Measurements from ENCODE around the gene LRIT1.

LRIT1 gene

GRCh38 chr10:84212014-84212413 lies 29.3 kb downstream of the LRIT1 start:
- no peak for DNase-seq

GRCh38 chr10:84211566-84211965 lies 29.8 kb downstream of the LRIT1 start:
- no peak for DNase-seq

- DNase-seq: no peak
Observed at GRCh38 chr10:84208023-84208422, 33.3 kb downstream of the LRIT1 start.

- DNase-seq: no peak
Observed at GRCh38 chr10:84205853-84206525, 35.4 kb downstream of the LRIT1 start.

- DNase-seq: no peak
Observed at GRCh38 chr10:84205049-84205852, 36.1 kb downstream of the LRIT1 start.

- DNase-seq: no peak
Observed at GRCh38 chr10:84204610-84205009, 36.7 kb downstream of the LRIT1 start.

- no peak for DNase-seq
Observed at GRCh38 chr10:84204122-84204521, 37.2 kb downstream of the LRIT1 start.

- DNase-seq: no peak
Observed at GRCh38 chr10:84202349-84202748, 39.0 kb downstream of the LRIT1 start.

- DNase-seq: no peak
Observed at GRCh38 chr10:84201682-84202081, 39.7 kb downstream of the LRIT1 start.

- no peak for DNase-seq
Observed at GRCh38 chr10:84201244-84201606, 40.1 kb downstream of the LRIT1 start.

GRCh38 chr10:84200537-84201243 lies 40.7 kb downstream of the LRIT1 start:
- no peak for DNase-seq

GRCh38 chr10:84198206-84198915 lies 43.0 kb downstream of the LRIT1 start:
- no peak for DNase-seq

- no peak for DNase-seq
Observed at GRCh38 chr10:84197643-84198042, 43.7 kb downstream of the LRIT1 start.

- DNase-seq: no peak
Observed at GRCh38 chr10:84196941-84197340, 44.4 kb downstream of the LRIT1 start.

- DNase-seq: no peak
Observed at GRCh38 chr10:84196083-84196482, 45.3 kb downstream of the LRIT1 start.

GRCh38 chr10:84195044-84195830 lies 46.1 kb downstream of the LRIT1 start:
- DNase-seq: no peak

GRCh38 chr10:84194424-84195043 lies 46.8 kb downstream of the LRIT1 start, which contains the start of gene CDHR1:
TSS of gene CDHR1 (plus strand) at chr10:84194537. CDS start at chr10:84194761, 224 bp downstream.
- DNase-seq: no peak

- DNase-seq: no peak
Observed at GRCh38 chr10:84193846-84194423, 47.4 kb downstream of the LRIT1 start.

GRCh38 chr10:84193327-84193726 lies 48.0 kb downstream of the LRIT1 start:
- DNase-seq: no peak

GRCh38 chr10:84191106-84191505 lies 50.2 kb downstream of the LRIT1 start:
- DNase-seq: no peak

GRCh38 chr10:84190621-84191020 lies 50.7 kb downstream of the LRIT1 start:
- no peak for DNase-seq

Data from femur (tissue), 1 donor.